ENCODE data around the gene RASGRF2.

DNA sequence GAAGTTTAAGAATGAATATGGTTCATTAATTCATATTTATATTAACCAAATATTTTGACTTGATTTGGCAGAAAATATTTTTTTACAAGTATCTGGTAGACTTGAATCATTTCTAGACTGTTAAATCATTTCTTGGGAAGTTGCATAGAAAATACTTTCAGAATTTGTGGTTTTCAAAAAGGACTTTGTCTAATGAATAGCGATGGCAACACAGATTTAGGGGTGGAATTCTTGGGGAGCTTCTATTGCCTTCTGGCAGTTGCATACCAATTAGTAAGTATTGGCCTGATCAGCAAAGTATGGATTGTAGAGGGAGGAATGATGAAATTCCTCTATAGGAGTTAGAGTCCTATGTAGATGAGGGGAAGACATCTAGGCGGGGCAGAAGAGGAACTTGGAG lies 204.3 kb downstream of the RASGRF2 start:
- TF ChIP-seq, protein P1, sequence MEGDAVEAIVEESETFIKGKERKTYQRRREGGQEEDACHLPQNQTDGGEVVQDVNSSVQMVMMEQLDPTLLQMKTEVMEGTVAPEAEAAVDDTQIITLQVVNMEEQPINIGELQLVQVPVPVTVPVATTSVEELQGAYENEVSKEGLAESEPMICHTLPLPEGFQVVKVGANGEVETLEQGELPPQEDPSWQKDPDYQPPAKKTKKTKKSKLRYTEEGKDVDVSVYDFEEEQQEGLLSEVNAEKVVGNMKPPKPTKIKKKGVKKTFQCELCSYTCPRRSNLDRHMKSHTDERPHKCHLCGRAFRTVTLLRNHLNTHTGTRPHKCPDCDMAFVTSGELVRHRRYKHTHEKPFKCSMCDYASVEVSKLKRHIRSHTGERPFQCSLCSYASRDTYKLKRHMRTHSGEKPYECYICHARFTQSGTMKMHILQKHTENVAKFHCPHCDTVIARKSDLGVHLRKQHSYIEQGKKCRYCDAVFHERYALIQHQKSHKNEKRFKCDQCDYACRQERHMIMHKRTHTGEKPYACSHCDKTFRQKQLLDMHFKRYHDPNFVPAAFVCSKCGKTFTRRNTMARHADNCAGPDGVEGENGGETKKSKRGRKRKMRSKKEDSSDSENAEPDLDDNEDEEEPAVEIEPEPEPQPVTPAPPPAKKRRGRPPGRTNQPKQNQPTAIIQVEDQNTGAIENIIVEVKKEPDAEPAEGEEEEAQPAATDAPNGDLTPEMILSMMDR (conservative IDR thresholded peaks at IDR 0.05; ENCODE audit: low read depth, low read length), result no peak
- TF ChIP-seq EZH2phosphoT487 (IDR thresholded peaks at IDR 0.05; ENCODE audit: borderline replicate concordance, low read length), result no peak

Data from PC-3 (cell line).